ENCODE results near the gene KIAA0319L.

DNA sequence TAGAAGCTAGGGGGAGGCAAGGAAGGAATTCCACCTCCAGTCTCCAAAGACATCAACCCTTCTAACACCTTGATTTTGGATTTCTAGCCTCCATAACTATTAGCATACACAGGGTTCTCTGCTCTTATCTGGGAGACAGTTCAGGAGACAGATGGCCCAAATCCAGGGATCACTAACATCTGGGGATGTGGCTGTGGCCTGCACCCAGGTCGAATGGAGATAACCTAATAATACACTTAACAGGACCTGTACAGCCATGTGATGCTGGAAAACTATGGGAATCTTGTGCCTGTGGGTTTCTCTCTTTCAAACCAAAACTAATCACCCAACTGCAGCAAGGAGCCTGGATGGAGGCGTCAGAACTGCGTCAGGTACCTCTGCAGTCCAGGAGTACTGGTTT, 47.6 kb downstream of the KIAA0319L start:
- TF ChIP-seq, protein P1, sequence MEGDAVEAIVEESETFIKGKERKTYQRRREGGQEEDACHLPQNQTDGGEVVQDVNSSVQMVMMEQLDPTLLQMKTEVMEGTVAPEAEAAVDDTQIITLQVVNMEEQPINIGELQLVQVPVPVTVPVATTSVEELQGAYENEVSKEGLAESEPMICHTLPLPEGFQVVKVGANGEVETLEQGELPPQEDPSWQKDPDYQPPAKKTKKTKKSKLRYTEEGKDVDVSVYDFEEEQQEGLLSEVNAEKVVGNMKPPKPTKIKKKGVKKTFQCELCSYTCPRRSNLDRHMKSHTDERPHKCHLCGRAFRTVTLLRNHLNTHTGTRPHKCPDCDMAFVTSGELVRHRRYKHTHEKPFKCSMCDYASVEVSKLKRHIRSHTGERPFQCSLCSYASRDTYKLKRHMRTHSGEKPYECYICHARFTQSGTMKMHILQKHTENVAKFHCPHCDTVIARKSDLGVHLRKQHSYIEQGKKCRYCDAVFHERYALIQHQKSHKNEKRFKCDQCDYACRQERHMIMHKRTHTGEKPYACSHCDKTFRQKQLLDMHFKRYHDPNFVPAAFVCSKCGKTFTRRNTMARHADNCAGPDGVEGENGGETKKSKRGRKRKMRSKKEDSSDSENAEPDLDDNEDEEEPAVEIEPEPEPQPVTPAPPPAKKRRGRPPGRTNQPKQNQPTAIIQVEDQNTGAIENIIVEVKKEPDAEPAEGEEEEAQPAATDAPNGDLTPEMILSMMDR (IDR thresholded peaks at IDR 0.05), result no peak
- TF ChIP-seq POLR2AphosphoS2 (conservative IDR thresholded peaks at IDR 0.05; ENCODE audit: low read length) (no peak), RAD21 (conservative IDR thresholded peaks at IDR 0.05 in 1 of 2, IDR thresholded peaks at IDR 0.05 in 1 of 2) (no peak), NFE2L2 (conservative IDR thresholded peaks at IDR 0.05; ENCODE audit: low read length) (no peak), ZFP36 (IDR thresholded peaks at IDR 0.05; ENCODE audit: borderline replicate concordance, partially characterized antibody) (no peak), EP300 (IDR thresholded peaks at IDR 0.05) (no peak)
- TF ChIP-seq, protein P2, sequence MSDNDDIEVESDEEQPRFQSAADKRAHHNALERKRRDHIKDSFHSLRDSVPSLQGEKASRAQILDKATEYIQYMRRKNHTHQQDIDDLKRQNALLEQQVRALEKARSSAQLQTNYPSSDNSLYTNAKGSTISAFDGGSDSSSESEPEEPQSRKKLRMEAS (IDR thresholded peaks at IDR 0.05), result no peak
